ENCODE data around the gene F11R. TPM values are rescaled to one million over a fixed set of nuclear protein-coding genes. Genes with fewer than 3 reads are reported as not detected.
A peak's percentile ranks its signal among the peaks of the same experiment; 100 is the strongest.

Gene F11R
- total RNA-seq, 4 donors from 2014 or later: 4.5 to 28.2 (median 9.9) TPM

DNA sequence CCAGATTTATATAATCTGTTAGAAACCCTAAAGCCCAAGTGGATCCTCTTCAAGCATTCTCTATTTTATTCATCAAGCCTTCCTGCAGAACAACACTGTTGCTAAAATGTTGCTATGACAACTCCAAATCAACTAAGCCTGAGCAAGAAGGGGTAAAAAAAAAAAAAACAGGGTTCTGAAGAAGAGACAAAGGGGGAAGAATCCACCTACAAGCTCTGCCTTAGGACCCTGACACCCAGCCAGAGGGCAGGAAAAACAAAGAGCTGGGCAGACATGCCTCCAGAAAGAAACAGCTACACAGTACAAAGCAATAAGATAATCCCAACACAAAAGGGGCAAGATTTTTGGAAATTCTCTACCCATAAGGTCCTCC is 23.6 kb upstream of the F11R start:
- no peaks in the 10 kb centered on the region for H3K9me3 ChIP-seq
- no peak for ATAC-seq
- peaks cover 2 to 40% of the 10 kb centered on the region in 2 donors for H3K36me3 ChIP-seq
- no peaks in the 10 kb centered on the region for H3K27me3 ChIP-seq
- H3K27ac ChIP-seq: peak overlapping the region; percentile 88 to 97 (median 94)
- peak overlapping the region; percentile 90 to 94 for H3K4me3 ChIP-seq
- peaks cover 0 to 36% (median 8%) of the 10 kb centered on the region in 3 donors for H3K4me1 ChIP-seq
- TF ChIP-seq CTCF (IDR thresholded peaks at IDR 0.05): no peak
- no peak for TF ChIP-seq POLR2A (IDR thresholded peaks at IDR 0.05)
- no peak for TF ChIP-seq EP300 (IDR thresholded peaks at IDR 0.05)
- TF ChIP-seq POLR2AphosphoS5 (IDR thresholded peaks at IDR 0.05): no peak

- peaks cover 0 to 47% (median 8%) of the 10 kb centered on the region in 3 donors for H3K4me1 ChIP-seq
- no peak overlapping the region for H3K27ac ChIP-seq
- H3K9me3 ChIP-seq: no peaks in the 10 kb centered on the region
- peaks cover 2 to 44% of the 10 kb centered on the region in 2 donors for H3K36me3 ChIP-seq
- no peak overlapping the region for H3K4me3 ChIP-seq
- WGBS, 2 donors (ENCODE audit: low coverage in 1 of 2): 92% methylated on average over 2 of the region's 5 CpGs; no CpG with 5 or more reads in 1 of the 2 donors
- H3K27me3 ChIP-seq: no peaks in the 10 kb centered on the region
- no peak for ATAC-seq
- TF ChIP-seq EP300 (IDR thresholded peaks at IDR 0.05): no peak
Observed at GRCh38 chr1:161039546-161039945, 18.6 kb upstream of the F11R start.

DNA sequence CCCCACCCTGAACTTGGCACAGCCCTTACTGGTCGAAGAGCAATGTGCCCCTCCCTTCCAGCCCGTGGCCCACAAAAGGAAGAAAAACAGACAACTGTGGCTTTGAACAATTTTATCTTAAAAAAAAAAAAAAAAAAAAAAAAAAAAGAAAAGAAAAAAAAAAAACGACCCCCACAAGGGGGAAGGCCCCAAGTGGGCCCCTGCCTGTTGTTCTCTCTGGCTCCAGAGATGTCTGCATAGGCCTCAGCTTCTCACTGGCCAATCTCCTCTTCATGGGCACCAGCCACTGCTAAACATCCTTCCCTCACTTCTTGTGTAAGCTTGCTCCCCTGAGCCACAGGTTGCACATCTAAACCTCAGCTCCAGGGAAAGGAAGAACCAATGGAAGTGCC is 18.2 kb upstream of the F11R start:
- H3K36me3 ChIP-seq: peaks cover 2 to 44% of the 10 kb centered on the region in 2 donors
- peaks cover 0 to 43% (median 4%) of the 10 kb centered on the region in 3 donors for H3K4me1 ChIP-seq
- ATAC-seq: no peak
- 0 to 5% methylated on average over 1 to 2 of the region's 3 CpGs for WGBS, 2 donors (ENCODE audit: low coverage in 1 of 2)
- peak overlapping the region in 1 of 4 donors; percentile 31 for H3K27ac ChIP-seq
- no peaks in the 10 kb centered on the region for H3K27me3 ChIP-seq
- peak overlapping the region; percentile 50 to 68 for H3K4me3 ChIP-seq
- H3K9me3 ChIP-seq: no peaks in the 10 kb centered on the region
- no peak for TF ChIP-seq POLR2A (IDR thresholded peaks at IDR 0.05)
- no peak for TF ChIP-seq POLR2AphosphoS5 (IDR thresholded peaks at IDR 0.05)
- TF ChIP-seq CTCF (IDR thresholded peaks at IDR 0.05): no peak
- TF ChIP-seq EP300 (IDR thresholded peaks at IDR 0.05): no peak

GRCh38 chr1:161038523-161039153 is 17.7 kb upstream of the F11R start, which contains the start of gene TSTD1:
TSS of gene TSTD1 (minus strand) at chr1:161038964. CDS start at chr1:161038889, 75 bp downstream.
- H3K9me3 ChIP-seq: no peaks in the 10 kb centered on the region
- ATAC-seq: peak; percentile 76
- H3K27me3 ChIP-seq: no peaks in the 10 kb centered on the region
- peaks cover 2 to 44% of the 10 kb centered on the region in 2 donors for H3K36me3 ChIP-seq
- 20% methylated on average over 1 of the region's 54 CpGs; no CpG with 5 or more reads in 1 of the 2 donors for WGBS, 2 donors (ENCODE audit: low coverage in 1 of 2)
- H3K27ac ChIP-seq: peak within 1 kb of the TSS in 3 of 4 donors; percentile 5 to 31 (median 24)
- H3K4me3 ChIP-seq: peak within 1 kb of the TSS; percentile 50 to 68
- TF ChIP-seq CTCF (IDR thresholded peaks at IDR 0.05) (no peak), POLR2AphosphoS5 (IDR thresholded peaks at IDR 0.05) (peak; percentile 33), EP300 (IDR thresholded peaks at IDR 0.05) (no peak), POLR2A (IDR thresholded peaks at IDR 0.05) (peak in 1 of 2 donors; percentile 26)
- H3K4me1 ChIP-seq: peaks cover 0 to 38% (median 0%) of the 10 kb centered on the region in 3 donors

DNA sequence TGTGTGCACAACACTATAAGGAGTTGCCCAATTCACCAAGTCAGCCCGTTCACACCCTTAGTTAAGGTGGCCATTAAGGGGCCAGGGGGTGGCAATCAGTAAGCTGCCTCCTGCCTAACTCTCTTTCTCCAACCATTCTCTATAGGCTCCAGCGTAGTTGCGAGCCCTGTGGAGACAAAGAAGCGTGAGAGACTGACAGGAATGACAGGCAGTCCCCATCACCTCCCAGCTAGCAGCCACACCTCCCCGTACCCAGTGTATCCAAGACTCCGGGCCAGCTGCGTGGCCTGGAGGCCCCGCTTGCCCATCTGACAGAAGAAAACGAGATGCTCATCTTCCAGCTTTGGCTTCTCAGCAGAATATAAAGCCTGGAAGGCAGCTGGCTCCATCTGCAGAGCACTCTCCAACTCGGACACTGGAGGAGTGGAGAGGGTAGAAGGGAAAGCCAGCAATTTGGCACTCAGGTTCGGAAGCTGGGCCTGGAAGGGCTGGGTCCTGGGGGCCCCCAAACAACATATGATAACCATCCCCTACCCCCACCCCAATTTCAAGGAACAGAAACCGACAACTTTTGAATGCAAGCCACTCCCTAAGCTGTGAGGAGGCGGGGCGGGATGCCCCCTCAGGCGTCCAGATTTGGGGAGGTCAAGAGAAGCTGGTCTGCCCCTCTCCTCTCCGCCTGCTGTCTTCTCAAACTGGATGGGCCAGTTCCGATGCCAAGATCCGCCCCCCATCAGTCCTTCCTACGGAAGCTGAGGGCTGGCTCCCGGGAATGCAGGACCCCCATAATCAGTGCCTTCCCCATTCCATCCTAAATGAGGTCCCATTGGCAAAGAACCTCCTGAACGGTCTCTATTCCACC is 16.9 kb upstream of the F11R start:
- Histone ChIP-seq H3K9me3 (no peaks in the 10 kb centered on the region), H3K4me1 (peaks cover 0 to 31% (median 0%) of the 10 kb centered on the region in 3 donors), H3K36me3 (peaks cover 2 to 42% of the 10 kb centered on the region in 2 donors), H3K4me3 (peak overlapping the region; percentile 50 to 68), H3K27me3 (no peaks in the 10 kb centered on the region), H3K27ac (peak overlapping the region in 2 of 4 donors; percentile 5 to 31)
- no peak for ATAC-seq
- no peak for TF ChIP-seq EP300 (IDR thresholded peaks at IDR 0.05)
- TF ChIP-seq CTCF (IDR thresholded peaks at IDR 0.05): no peak
- TF ChIP-seq POLR2AphosphoS5 (IDR thresholded peaks at IDR 0.05): no peak
- no peak for TF ChIP-seq POLR2A (IDR thresholded peaks at IDR 0.05)
- 27 to 74% methylated on average over 3 to 6 of the region's 21 CpGs for WGBS, 2 donors (ENCODE audit: low coverage in 1 of 2)
